ENCODE data around the gene ZNF764.

DNA sequence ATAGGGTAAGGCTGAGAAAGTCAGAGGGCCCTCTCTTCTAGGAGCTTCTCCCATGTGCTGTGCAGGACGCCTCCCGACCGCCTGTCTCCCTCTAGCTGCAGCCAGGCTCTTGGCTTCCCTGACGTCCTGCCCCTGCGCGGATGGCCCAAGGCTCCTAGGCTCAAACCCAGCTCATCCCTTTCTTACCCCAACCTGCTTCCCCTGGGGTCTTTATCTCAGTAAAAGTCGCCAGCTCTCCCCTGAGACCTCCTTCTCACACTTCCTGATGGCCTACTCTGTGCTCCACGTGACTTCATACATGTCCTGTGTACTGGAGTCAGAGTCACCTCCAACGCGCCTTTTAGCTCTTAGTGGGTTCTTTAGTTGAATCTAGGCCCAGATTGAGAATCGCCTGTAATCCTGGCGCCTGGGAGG lies 22.4 kb downstream of the ZNF764 start:
- TF ChIP-seq, protein P1, sequence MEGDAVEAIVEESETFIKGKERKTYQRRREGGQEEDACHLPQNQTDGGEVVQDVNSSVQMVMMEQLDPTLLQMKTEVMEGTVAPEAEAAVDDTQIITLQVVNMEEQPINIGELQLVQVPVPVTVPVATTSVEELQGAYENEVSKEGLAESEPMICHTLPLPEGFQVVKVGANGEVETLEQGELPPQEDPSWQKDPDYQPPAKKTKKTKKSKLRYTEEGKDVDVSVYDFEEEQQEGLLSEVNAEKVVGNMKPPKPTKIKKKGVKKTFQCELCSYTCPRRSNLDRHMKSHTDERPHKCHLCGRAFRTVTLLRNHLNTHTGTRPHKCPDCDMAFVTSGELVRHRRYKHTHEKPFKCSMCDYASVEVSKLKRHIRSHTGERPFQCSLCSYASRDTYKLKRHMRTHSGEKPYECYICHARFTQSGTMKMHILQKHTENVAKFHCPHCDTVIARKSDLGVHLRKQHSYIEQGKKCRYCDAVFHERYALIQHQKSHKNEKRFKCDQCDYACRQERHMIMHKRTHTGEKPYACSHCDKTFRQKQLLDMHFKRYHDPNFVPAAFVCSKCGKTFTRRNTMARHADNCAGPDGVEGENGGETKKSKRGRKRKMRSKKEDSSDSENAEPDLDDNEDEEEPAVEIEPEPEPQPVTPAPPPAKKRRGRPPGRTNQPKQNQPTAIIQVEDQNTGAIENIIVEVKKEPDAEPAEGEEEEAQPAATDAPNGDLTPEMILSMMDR (IDR thresholded peaks at IDR 0.05; ENCODE audit: low read depth, low read length, missing input control) = peak; percentile 69
- TF ChIP-seq, protein P2, sequence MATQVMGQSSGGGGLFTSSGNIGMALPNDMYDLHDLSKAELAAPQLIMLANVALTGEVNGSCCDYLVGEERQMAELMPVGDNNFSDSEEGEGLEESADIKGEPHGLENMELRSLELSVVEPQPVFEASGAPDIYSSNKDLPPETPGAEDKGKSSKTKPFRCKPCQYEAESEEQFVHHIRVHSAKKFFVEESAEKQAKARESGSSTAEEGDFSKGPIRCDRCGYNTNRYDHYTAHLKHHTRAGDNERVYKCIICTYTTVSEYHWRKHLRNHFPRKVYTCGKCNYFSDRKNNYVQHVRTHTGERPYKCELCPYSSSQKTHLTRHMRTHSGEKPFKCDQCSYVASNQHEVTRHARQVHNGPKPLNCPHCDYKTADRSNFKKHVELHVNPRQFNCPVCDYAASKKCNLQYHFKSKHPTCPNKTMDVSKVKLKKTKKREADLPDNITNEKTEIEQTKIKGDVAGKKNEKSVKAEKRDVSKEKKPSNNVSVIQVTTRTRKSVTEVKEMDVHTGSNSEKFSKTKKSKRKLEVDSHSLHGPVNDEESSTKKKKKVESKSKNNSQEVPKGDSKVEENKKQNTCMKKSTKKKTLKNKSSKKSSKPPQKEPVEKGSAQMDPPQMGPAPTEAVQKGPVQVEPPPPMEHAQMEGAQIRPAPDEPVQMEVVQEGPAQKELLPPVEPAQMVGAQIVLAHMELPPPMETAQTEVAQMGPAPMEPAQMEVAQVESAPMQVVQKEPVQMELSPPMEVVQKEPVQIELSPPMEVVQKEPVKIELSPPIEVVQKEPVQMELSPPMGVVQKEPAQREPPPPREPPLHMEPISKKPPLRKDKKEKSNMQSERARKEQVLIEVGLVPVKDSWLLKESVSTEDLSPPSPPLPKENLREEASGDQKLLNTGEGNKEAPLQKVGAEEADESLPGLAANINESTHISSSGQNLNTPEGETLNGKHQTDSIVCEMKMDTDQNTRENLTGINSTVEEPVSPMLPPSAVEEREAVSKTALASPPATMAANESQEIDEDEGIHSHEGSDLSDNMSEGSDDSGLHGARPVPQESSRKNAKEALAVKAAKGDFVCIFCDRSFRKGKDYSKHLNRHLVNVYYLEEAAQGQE (IDR thresholded peaks at IDR 0.05) = no peak
- TF ChIP-seq TAF1 (conservative IDR thresholded peaks at IDR 0.05) (no peak), RAD21 (IDR thresholded peaks at IDR 0.05) (peak; percentile 81 to 83), JUND (IDR thresholded peaks at IDR 0.05) (no peak), YY1 (IDR thresholded peaks at IDR 0.05) (no peak), SP1 (IDR thresholded peaks at IDR 0.05) (no peak), EGR1 (IDR thresholded peaks at IDR 0.05; ENCODE audit: low read depth in 2 of 2) (no peak)
- TF ChIP-seq, protein P3, sequence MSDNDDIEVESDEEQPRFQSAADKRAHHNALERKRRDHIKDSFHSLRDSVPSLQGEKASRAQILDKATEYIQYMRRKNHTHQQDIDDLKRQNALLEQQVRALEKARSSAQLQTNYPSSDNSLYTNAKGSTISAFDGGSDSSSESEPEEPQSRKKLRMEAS (IDR thresholded peaks at IDR 0.05) = peak; percentile 98
- TF ChIP-seq, protein P4, sequence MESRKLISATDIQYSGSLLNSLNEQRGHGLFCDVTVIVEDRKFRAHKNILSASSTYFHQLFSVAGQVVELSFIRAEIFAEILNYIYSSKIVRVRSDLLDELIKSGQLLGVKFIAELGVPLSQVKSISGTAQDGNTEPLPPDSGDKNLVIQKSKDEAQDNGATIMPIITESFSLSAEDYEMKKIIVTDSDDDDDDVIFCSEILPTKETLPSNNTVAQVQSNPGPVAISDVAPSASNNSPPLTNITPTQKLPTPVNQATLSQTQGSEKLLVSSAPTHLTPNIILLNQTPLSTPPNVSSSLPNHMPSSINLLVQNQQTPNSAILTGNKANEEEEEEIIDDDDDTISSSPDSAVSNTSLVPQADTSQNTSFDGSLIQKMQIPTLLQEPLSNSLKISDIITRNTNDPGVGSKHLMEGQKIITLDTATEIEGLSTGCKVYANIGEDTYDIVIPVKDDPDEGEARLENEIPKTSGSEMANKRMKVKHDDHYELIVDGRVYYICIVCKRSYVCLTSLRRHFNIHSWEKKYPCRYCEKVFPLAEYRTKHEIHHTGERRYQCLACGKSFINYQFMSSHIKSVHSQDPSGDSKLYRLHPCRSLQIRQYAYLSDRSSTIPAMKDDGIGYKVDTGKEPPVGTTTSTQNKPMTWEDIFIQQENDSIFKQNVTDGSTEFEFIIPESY (IDR thresholded peaks at IDR 0.05) = no peak
